ENCODE data around the gene SYNE1. TPM values are rescaled to one million over a fixed set of nuclear protein-coding genes. Genes with fewer than 3 reads are reported as not detected.
"Not testable (repeated sequence)": the region's sequence is repeated elsewhere in the genome, so short reads cannot be mapped to it uniquely, and the experiment has no call there.

The SYNE1 gene
- total and polyA plus RNA-seq, 10 of the 15 experiments (the other 5 are each of a cell fraction or from before 2014, with no cell fraction given), result 2.3 to 28.7 (median 14.1) TPM

DNA sequence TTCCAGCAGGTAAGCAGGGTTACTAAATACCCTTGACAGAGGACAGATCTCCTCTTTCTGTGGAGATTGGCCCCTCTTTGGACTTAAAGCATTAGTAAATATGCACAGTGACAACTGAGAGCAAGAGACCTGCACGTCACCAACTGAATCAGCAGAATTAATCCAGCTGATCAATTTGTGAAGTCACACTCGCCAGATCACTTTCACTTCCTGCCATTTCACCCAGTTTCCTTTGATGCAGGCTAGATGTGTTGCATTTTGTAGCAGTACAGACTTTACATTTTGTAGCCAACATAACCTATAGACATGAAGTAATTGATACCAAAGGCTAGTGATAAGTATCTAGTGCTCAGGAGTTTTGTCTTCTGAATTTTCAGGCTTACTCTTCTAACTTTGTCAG is 11.9 kb downstream of the SYNE1 start:
- ChIA-PET CTCF (no interaction called here), POLR2A (no interaction called here), SMC1A (ENCODE audit: uncharacterized antibody, unreplicated experiment) (no interaction called here), RAD21 (ENCODE audit: unreplicated experiment) (no interaction called here)
- H3K9me3 ChIP-seq (replicated peaks; ENCODE audit: control insufficient read depth, insufficient read depth, low read length), result no peaks in the 10 kb centered on the region
- no peak overlapping the region for H3K4me3 ChIP-seq
- FAIRE-seq, result no peak
- no peaks in the 10 kb centered on the region for H3K79me2 ChIP-seq (ENCODE audit: control insufficient read depth, insufficient read depth, low read length)
- no TSS peak for BruUV-seq (replicated peaks)
- 0% methylated on average over 2 of the region's 2 CpGs for WGBS (ENCODE audit: insufficient coverage, insufficient replicate concordance, low lambda C conversion rate, missing lambda C conversion rate)
- no peak overlapping the region for H3K9ac ChIP-seq (ENCODE audit: control insufficient read depth, insufficient read depth, low read length)
- in situ Hi-C loops (cut with MboI), result no loop called here
- H3K27ac ChIP-seq (ENCODE audit: control insufficient read depth, insufficient read depth), result no peak overlapping the region
- TF ChIP-seq TCF12 (IDR thresholded peaks at IDR 0.05; ENCODE audit: low read depth, low read length), result no peak
- TF ChIP-seq SUPT20H (IDR thresholded peaks at IDR 0.05; ENCODE audit: borderline replicate concordance, control insufficient read depth, low read depth, low read length), result no peak
- no peak for TF ChIP-seq ZSCAN29 (IDR thresholded peaks at IDR 0.05)
- TF ChIP-seq CBX5 (IDR thresholded peaks at IDR 0.05; ENCODE audit: low read depth), result no peak
- no peak for TF ChIP-seq BCL11A (IDR thresholded peaks at IDR 0.05; ENCODE audit: low read depth, low read length)
- TF ChIP-seq PML (IDR thresholded peaks at IDR 0.05; ENCODE audit: low read length), result no peak
- H4K20me1 ChIP-seq (ENCODE audit: control insufficient read depth, insufficient read depth), result no peaks in the 10 kb centered on the region
- DNase-seq (ENCODE audit: low read depth, low spot score), result no peak
- H3K27me3 ChIP-seq (replicated peaks in 1 of 2; ENCODE audit: control insufficient read depth in 2 of 2, insufficient read depth in 2 of 2, low read length in 1 of 2), result no peaks in the 10 kb centered on the region
- H2AFZ ChIP-seq (ENCODE audit: control insufficient read depth, low read depth, low read length), result no peak overlapping the region
- intact Hi-C loops (cut with micrococcal nuclease; ENCODE audit: unreplicated experiment), result no loop called here
- no peaks in the 10 kb centered on the region for H3K36me3 ChIP-seq (ENCODE audit: control insufficient read depth in 2 of 2, insufficient read depth in 2 of 2, low read length in 1 of 2)
- no peak for ATAC-seq
- H3K4me1 ChIP-seq (ENCODE audit: control insufficient read depth, insufficient read depth, low read length), result no peaks in the 10 kb centered on the region
- H3K4me2 ChIP-seq (ENCODE audit: control insufficient read depth, insufficient read depth), result no peak overlapping the region

- SMC1A ChIA-PET (ENCODE audit: uncharacterized antibody, unreplicated experiment); POLR2A ChIA-PET: not testable (repeated sequence)
These were observed 22.4 kb downstream of the SYNE1 start for GRCh38 chr6:152614776-152615175.

More at GRCh38 chr6:152614776-152615175, 22.4 kb downstream of the SYNE1 start:
- H4K20me1 ChIP-seq (ENCODE audit: control insufficient read depth, insufficient read depth); H3K27ac ChIP-seq (ENCODE audit: control insufficient read depth, insufficient read depth); in situ Hi-C loops (cut with MboI); H3K36me3 ChIP-seq (ENCODE audit: control insufficient read depth in 2 of 2, insufficient read depth in 2 of 2, low read length in 1 of 2); CTCF ChIA-PET; FAIRE-seq; intact Hi-C loops (cut with micrococcal nuclease; ENCODE audit: unreplicated experiment); H3K79me2 ChIP-seq (ENCODE audit: control insufficient read depth, insufficient read depth, low read length); H3K4me2 ChIP-seq (ENCODE audit: control insufficient read depth, insufficient read depth); H3K27me3 ChIP-seq (replicated peaks in 1 of 2; ENCODE audit: control insufficient read depth in 2 of 2, insufficient read depth in 2 of 2, low read length in 1 of 2); H2AFZ ChIP-seq (ENCODE audit: control insufficient read depth, low read depth, low read length); RAD21 ChIA-PET (ENCODE audit: unreplicated experiment); ATAC-seq; H3K4me3 ChIP-seq; H3K9ac ChIP-seq (ENCODE audit: control insufficient read depth, insufficient read depth, low read length); H3K9me3 ChIP-seq (replicated peaks; ENCODE audit: control insufficient read depth, insufficient read depth, low read length); H3K4me1 ChIP-seq (ENCODE audit: control insufficient read depth, insufficient read depth, low read length); BruUV-seq (replicated peaks); DNase-seq (ENCODE audit: low read depth, low spot score): not testable (repeated sequence)
- 50% methylated on average over 3 of the region's 3 CpGs for WGBS (ENCODE audit: insufficient coverage, insufficient replicate concordance, low lambda C conversion rate, missing lambda C conversion rate)
